SKM-1 (cell line): ENCODE results near the gene ASB14.
"Not testable (repeated sequence)": the region's sequence is repeated elsewhere in the genome, so short reads cannot be mapped to it uniquely, and the experiment has no call there.

Experiments used
- DNase-seq: peaks from one replicate; lab custom pipeline; 2025; ENCODE audit not compliant: unreplicated experiment; lab: John Stamatoyannopoulos, UW

ASB14 gene

GRCh38 chr3:57292159-57292896 is at the start of gene ASB14:
Gene ASB14 (minus strand): TSS chr3:57292685. CDS start chr3:57292033, 652 bp downstream.
- no peak for DNase-seq

- DNase-seq: not testable (repeated sequence)
Observed at GRCh38 chr3:57339071-57339642, 46.7 kb upstream of the ASB14 start.

GRCh38 chr3:57338272-57339070 is 46.0 kb upstream of the ASB14 start:
- not testable (repeated sequence) for DNase-seq

- DNase-seq: no peak
Observed at GRCh38 chr3:57335283-57335938, 42.9 kb upstream of the ASB14 start.

GRCh38 chr3:57331078-57331610 is 38.7 kb upstream of the ASB14 start:
- no peak for DNase-seq

- not testable (repeated sequence) for DNase-seq
Observed at GRCh38 chr3:57326498-57326897, 34.0 kb upstream of the ASB14 start.

- no peak for DNase-seq
Observed at GRCh38 chr3:57314204-57314603, 21.7 kb upstream of the ASB14 start.

- no peak for DNase-seq
Observed at GRCh38 chr3:57309769-57310360, 17.4 kb upstream of the ASB14 start.

- DNase-seq: not testable (repeated sequence)
Observed at GRCh38 chr3:57303520-57303919, 11.0 kb upstream of the ASB14 start.

- DNase-seq: no peak
Observed at GRCh38 chr3:57298041-57298440, 5.6 kb upstream of the ASB14 start.

GRCh38 chr3:57292897-57293526 is 527 bp upstream of the ASB14 start:
- DNase-seq: no peak

GRCh38 chr3:57288403-57288802 is 4.1 kb downstream of the ASB14 start:
- no peak for DNase-seq

GRCh38 chr3:57287205-57287604 is 5.3 kb downstream of the ASB14 start:
- no peak for DNase-seq

- no peak for DNase-seq
Observed at GRCh38 chr3:57283334-57283733, 9.2 kb downstream of the ASB14 start.

GRCh38 chr3:57281715-57282114 is 10.8 kb downstream of the ASB14 start:
- DNase-seq: no peak

- DNase-seq: no peak
Observed at GRCh38 chr3:57279685-57280084, 12.8 kb downstream of the ASB14 start.

GRCh38 chr3:57278237-57278636 is 14.2 kb downstream of the ASB14 start:
- DNase-seq: no peak

GRCh38 chr3:57275393-57275792 is 17.1 kb downstream of the ASB14 start:
- DNase-seq: no peak

- DNase-seq: no peak
Observed at GRCh38 chr3:57274845-57275244, 17.6 kb downstream of the ASB14 start.

- DNase-seq: no peak
Observed at GRCh38 chr3:57268416-57268815, 24.1 kb downstream of the ASB14 start.
